IPS-18c (cell line): ENCODE results near the gene PKHD1.
"Not testable (repeated sequence)": the region's sequence is repeated elsewhere in the genome, so short reads cannot be mapped to it uniquely, and the experiment has no call there.

Source experiments
- H3K4me3 ChIP-seq: 2 replicates; pipeline ENCODE4 v1.7.0; 2013; ENCODE audit warnings: low read depth, mild to moderate bottlenecking, low read length, moderate library complexity; ENCODE audit not compliant: insufficient read depth
- H3K9me3 ChIP-seq: one replicate; pipeline ENCODE4 v1.6.1; 2013; ENCODE audit warnings: mild to moderate bottlenecking, low read length, moderate library complexity; ENCODE audit not compliant: control insufficient read depth, insufficient read depth

The PKHD1 gene

DNA sequence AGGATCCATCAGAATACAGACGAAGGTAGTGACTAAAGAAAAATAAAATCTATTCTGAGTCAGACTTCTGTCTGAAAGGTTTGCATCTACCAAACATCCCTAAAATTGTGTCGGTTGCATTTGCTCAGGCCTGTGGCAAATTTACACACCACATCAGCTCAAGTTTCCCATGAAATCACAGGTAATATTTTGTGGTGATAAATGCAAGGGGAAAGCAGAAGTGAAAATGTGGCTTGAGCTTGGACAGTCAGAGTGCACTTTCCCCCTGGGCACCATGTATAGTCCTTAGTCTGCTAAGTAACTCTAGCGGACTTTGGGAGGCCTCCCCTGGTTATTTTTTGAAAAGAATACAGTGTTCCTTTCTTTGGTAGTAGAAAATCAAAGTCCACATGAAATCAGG lies 159.1 kb downstream of the PKHD1 start:
- H3K4me3 ChIP-seq: no peak overlapping the region
- H3K9me3 ChIP-seq: no peaks in the 10 kb centered on the region

DNA sequence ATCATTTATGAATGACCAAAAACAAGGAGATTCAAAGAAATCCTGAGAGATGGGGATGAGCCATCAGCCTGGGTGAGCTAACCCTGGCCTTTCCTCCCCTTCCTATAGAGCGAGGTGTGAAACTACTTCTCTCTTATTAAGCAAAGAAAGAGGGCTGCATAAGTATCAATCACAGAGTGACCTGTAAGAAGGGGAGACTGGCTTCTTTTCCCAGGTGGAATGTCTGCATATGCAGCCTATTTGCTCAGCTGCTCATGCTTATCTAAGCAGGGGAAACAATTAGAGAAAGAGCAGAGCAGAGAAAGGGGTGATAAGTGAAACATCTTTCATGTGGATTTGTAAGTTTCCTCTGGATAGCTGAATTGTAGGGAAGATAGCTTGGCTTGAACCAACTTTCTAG lies 160.0 kb downstream of the PKHD1 start:
- Histone ChIP-seq H3K9me3 (no peaks in the 10 kb centered on the region), H3K4me3 (no peak overlapping the region)

GRCh38 chr6:51926125-51926524 lies 161.3 kb downstream of the PKHD1 start:
- Histone ChIP-seq H3K4me3 (no peak overlapping the region), H3K9me3 (no peaks in the 10 kb centered on the region)

- not testable (repeated sequence) for H3K4me3 ChIP-seq, H3K9me3 ChIP-seq
Observed at GRCh38 chr6:51922479-51922878, 164.9 kb downstream of the PKHD1 start.

DNA sequence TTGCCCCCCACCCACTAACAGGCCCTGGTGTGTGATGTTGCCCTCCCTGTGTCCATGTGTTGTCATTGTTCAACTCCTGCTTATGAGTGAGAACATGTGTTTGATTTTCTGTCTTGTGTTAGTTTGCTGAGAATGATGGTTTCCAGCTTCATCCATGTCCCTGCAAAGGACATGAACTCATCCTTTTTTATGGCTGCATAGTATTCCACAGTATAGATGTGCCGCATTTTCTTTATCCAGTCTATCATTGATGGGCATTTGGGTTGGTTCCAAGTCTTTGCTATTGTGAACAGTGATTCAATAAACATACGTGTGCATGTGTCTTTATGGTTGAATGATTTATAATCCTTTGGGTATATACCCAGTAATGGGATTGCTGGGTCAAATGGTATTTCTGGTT lies 169.1 kb downstream of the PKHD1 start:
- H3K4me3 ChIP-seq, H3K9me3 ChIP-seq: not testable (repeated sequence)

GRCh38 chr6:51915098-51915497 lies 172.3 kb downstream of the PKHD1 start:
- H3K9me3 ChIP-seq: no peaks in the 10 kb centered on the region
- no peak overlapping the region for H3K4me3 ChIP-seq

GRCh38 chr6:51913265-51913664 lies 174.1 kb downstream of the PKHD1 start:
- Histone ChIP-seq H3K9me3 (no peaks in the 10 kb centered on the region), H3K4me3 (no peak overlapping the region)

DNA sequence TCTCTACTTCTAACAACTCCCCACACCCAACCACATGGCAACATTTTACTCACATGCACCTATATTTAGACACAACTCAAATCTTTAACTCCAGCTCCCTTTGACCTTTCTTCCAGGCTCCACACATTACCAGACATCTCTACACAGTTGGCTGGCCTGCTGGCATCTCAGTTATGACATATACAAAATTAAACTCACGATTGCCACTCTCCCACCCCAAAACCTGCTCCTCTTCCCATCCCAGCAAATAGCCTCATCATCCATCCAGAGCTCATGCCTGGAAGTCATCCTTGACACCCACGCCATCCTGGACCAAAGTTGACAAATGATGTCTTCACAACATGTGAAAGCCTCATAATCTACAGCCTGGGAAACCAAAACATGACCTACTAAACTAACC lies 176.6 kb downstream of the PKHD1 start:
- no peak overlapping the region for H3K4me3 ChIP-seq
- H3K9me3 ChIP-seq: no peaks in the 10 kb centered on the region

GRCh38 chr6:51908243-51908642 lies 179.2 kb downstream of the PKHD1 start:
- no peak overlapping the region for H3K4me3 ChIP-seq
- H3K9me3 ChIP-seq: no peaks in the 10 kb centered on the region

- Histone ChIP-seq H3K4me3 (no peak overlapping the region), H3K9me3 (no peaks in the 10 kb centered on the region)
Observed at GRCh38 chr6:51901766-51902764, 185.3 kb downstream of the PKHD1 start.

DNA sequence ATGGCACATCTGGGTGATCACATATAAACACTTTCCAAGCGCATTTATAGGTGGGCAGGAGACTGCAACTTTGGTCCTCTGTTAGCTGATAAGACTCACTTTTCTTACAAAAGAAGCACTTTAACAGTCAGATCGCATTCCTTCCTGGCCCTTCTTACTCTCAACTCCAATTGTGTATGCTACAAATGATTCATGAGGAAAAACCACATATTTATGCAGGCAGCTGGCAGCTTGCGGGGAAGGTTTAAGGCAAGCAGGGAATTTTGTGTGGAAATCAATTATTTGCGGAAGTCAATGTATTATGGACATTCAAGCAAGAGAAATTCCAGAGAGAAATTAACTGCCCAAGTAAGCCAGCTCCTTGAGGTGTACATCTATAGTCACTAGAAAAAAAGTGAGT lies 194.0 kb downstream of the PKHD1 start:
- H3K9me3 ChIP-seq: peaks cover 3% of the 10 kb centered on the region

DNA sequence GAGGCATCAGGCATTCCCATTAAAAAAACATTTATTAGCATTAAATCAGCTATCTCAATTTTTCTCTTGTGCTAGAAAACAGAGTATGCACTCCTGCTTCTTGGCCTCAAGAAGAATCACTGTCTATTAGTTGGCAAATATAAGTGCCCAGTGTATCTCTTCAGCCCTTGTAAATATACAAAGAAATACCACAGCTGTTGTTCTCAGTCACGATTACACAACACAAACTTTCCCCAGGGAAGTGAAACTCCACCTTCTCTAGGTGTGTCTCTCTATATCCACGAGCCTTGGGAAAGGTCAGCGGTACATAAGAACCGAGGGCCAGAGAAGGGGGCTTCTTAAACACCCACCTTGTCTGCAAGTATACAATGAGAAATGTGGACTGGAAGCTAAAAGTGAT lies 194.7 kb downstream of the PKHD1 start:
- no peak overlapping the region for H3K4me3 ChIP-seq
- peaks cover 3% of the 10 kb centered on the region for H3K9me3 ChIP-seq

More for the DNA sequence above, 194.0 kb downstream of the PKHD1 start:
- no peak overlapping the region for H3K4me3 ChIP-seq

- H3K4me3 ChIP-seq: no peak overlapping the region
- peaks cover 3% of the 10 kb centered on the region for H3K9me3 ChIP-seq
Observed at GRCh38 chr6:51892339-51892738, 195.1 kb downstream of the PKHD1 start.

DNA sequence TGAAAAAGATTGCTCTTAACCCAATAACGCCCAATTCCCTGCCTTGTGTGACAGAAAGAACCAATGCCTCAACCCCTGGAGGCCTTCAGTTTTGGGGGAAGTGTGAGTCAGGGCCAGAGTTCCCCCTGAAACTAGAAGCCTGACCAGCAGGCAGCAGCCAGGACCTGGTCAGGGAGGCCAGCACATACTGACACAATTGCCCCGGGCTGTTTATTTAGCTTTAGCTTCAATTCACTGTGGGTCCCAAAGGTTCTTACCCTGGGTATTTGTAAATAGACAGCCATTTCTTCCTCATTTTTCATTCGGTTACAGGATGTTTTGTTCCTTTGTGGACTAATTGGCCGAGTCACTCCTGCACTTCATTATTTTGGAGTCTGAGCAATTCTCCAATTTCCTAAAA lies 195.6 kb downstream of the PKHD1 start:
- Histone ChIP-seq H3K4me3 (no peak overlapping the region), H3K9me3 (peaks cover 3% of the 10 kb centered on the region)

- H3K9me3 ChIP-seq: no peaks in the 10 kb centered on the region
- no peak overlapping the region for H3K4me3 ChIP-seq
Observed at GRCh38 chr6:51887859-51888258, 199.6 kb downstream of the PKHD1 start.

GRCh38 chr6:51885957-51886356 lies 201.5 kb downstream of the PKHD1 start:
- Histone ChIP-seq H3K9me3 (no peaks in the 10 kb centered on the region), H3K4me3 (no peak overlapping the region)

- H3K4me3 ChIP-seq: no peak overlapping the region
- no peaks in the 10 kb centered on the region for H3K9me3 ChIP-seq
Observed at GRCh38 chr6:51868591-51869355, 218.6 kb downstream of the PKHD1 start.

DNA sequence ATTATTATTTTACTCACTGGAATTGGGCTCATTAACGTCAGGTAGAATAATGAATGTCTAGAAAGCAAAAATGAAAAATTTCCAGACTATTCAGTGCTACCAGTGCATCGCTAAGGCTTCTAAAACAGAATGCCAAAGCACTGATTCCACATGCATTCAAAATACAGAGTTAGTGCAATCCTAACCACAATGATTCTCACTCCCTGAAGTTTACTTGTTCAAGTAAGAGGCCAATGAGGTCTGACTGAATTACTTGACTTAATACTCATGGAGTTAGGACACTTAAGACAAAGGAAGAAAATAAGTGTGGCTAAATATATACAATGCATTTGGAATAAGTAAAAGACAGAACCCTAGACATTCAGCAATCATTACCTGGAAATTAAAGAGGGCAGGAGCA lies 220.5 kb downstream of the PKHD1 start:
- Histone ChIP-seq H3K4me3 (no peak overlapping the region), H3K9me3 (no peaks in the 10 kb centered on the region)
